Loucy (cell line): ENCODE data around the gene CAPN14.

Experiments
- H2AFZ ChIP-seq: fragments of 200-600 bp; sonication (generic); 2 replicates; pipeline ENCODE4 v1.6.0; 2016; ENCODE audit warnings: antibody characterized with exemption, mild to moderate bottlenecking, low read length, moderate library complexity
- H3F3A ChIP-seq: fragments of 200-600 bp; 2 replicates; pipeline ENCODE4 v1.6.0; 2016; ENCODE audit warnings: antibody characterized with exemption, low read depth, mild to moderate bottlenecking
- H3K27me3 ChIP-seq: fragments of 200-600 bp; sonication (generic); 2 replicates; pipeline ENCODE4 v1.6.1; 2014; ENCODE audit warnings: low read length, mild to moderate bottlenecking; ENCODE audit not compliant: insufficient read depth, poor library complexity, severe bottlenecking
- H3K36me3 ChIP-seq: fragments of 200-600 bp; sonication (generic); 2 replicates; pipeline ENCODE4 v1.6.1; 2016; ENCODE audit warnings: low read length; ENCODE audit not compliant: insufficient read depth
- H3K4me1 ChIP-seq: fragments of 200-600 bp; sonication (generic); 2 replicates; pipeline ENCODE4 v1.5.1; 2014; ENCODE audit warnings: low read length, mild to moderate bottlenecking; ENCODE audit not compliant: insufficient read depth, poor library complexity, severe bottlenecking
- H3K4me2 ChIP-seq: fragments of 200-600 bp; sonication (generic); 2 replicates; pipeline ENCODE4 v1.6.0; 2014; ENCODE audit warnings: antibody characterized with exemption, low read length, low read depth, mild to moderate bottlenecking; ENCODE audit not compliant: poor library complexity, severe bottlenecking
- H3K4me3 ChIP-seq: fragments of 200-600 bp; sonication (generic); 2 replicates; pipeline ENCODE4 v1.5.1; 2014; ENCODE audit warnings: low read length, mild to moderate bottlenecking, mixed read lengths; ENCODE audit not compliant: poor library complexity, severe bottlenecking
- H3K79me2 ChIP-seq: fragments of 200-600 bp; sonication (generic); 2 replicates; pipeline ENCODE4 v1.6.1; 2014; ENCODE audit warnings: low read length; ENCODE audit not compliant: insufficient read depth
- H3K9ac ChIP-seq: fragments of 200-600 bp; sonication (generic); 2 replicates; pipeline ENCODE4 v1.6.0; 2014; ENCODE audit warnings: mild to moderate bottlenecking, low read depth, low read length, moderate library complexity; ENCODE audit not compliant: poor library complexity, severe bottlenecking
- H3K9me2 ChIP-seq: fragments of 200-600 bp; sonication (generic); replicated peaks from 2 replicates; pipeline ENCODE4 v1.6.1; 2016; ENCODE audit warnings: low read depth, low read length, mixed read lengths
- H3K9me3 ChIP-seq: fragments of 200-600 bp; sonication (generic); 2 replicates; pipeline ENCODE4 v1.6.1; 2014; ENCODE audit warnings: mild to moderate bottlenecking, antibody characterized with exemption, low read length, low read depth; ENCODE audit not compliant: insufficient read depth
- H4K20me1 ChIP-seq: fragments of 200-600 bp; sonication (generic); 2 replicates; pipeline ENCODE4 v1.6.0; 2014; ENCODE audit warnings: antibody characterized with exemption, low read length, mild to moderate bottlenecking; ENCODE audit not compliant: insufficient read depth, poor library complexity, severe bottlenecking
- EZH2phosphoT487 ChIP-seq: fragments of 200-600 bp; IDR thresholded peaks from 2 replicates; pipeline ENCODE4 v1.6.1; 2018; ENCODE audit warnings: antibody characterized with exemption, mild to moderate bottlenecking, moderate library complexity, borderline replicate concordance
- TF ChIP-seq, protein P1 (sequence below): fragments of 200-600 bp; sonication (generic); conservative IDR thresholded peaks from 2 replicates; pipeline ENCODE4 v1.5.1; 2014; ENCODE audit warnings: mild to moderate bottlenecking, antibody characterized with exemption, low read length

Gene CAPN14

DNA sequence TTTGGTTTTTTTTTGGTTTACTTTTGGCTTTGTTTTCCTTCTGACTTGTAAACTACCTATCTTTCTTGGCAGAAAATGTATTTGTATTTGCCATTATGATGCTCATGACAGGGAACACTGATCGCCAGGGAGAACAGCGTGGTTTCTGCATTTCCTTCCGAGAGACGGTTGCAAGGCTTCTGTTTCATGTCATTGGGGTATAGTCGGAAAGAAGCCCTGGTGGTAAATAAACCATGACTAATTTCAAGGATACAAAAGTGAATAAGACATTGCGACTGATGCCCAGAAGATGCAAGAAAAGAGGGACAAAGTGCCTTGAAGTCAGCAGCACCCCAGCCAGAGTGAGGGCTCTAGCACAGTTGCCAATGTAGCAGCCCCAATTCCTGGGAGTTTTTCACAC lies 4.2 kb upstream of the CAPN14 start:
- Histone ChIP-seq H3F3A (no peaks in the 10 kb centered on the region), H3K79me2 (no peaks in the 10 kb centered on the region), H3K36me3 (no peaks in the 10 kb centered on the region), H2AFZ (no peak overlapping the region), H4K20me1 (no peaks in the 10 kb centered on the region), H3K4me1 (peaks cover 28% of the 10 kb centered on the region), H3K27me3 (no peaks in the 10 kb centered on the region), H3K9me3 (no peaks in the 10 kb centered on the region), H3K9me2 (no peaks in the 10 kb centered on the region), H3K4me2 (no peak overlapping the region), H3K4me3 (no peak overlapping the region), H3K9ac (no peak overlapping the region)
- TF ChIP-seq, protein P1, sequence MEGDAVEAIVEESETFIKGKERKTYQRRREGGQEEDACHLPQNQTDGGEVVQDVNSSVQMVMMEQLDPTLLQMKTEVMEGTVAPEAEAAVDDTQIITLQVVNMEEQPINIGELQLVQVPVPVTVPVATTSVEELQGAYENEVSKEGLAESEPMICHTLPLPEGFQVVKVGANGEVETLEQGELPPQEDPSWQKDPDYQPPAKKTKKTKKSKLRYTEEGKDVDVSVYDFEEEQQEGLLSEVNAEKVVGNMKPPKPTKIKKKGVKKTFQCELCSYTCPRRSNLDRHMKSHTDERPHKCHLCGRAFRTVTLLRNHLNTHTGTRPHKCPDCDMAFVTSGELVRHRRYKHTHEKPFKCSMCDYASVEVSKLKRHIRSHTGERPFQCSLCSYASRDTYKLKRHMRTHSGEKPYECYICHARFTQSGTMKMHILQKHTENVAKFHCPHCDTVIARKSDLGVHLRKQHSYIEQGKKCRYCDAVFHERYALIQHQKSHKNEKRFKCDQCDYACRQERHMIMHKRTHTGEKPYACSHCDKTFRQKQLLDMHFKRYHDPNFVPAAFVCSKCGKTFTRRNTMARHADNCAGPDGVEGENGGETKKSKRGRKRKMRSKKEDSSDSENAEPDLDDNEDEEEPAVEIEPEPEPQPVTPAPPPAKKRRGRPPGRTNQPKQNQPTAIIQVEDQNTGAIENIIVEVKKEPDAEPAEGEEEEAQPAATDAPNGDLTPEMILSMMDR, result no peak
- no peak for TF ChIP-seq EZH2phosphoT487

GRCh38 chr2:31219131-31219969 lies 2.0 kb upstream of the CAPN14 start:
- no peak overlapping the region for H2AFZ ChIP-seq
- H3K36me3 ChIP-seq, result no peaks in the 10 kb centered on the region
- H3K4me2 ChIP-seq, result no peak overlapping the region
- no peaks in the 10 kb centered on the region for H3F3A ChIP-seq
- H3K4me1 ChIP-seq, result peaks cover 49% of the 10 kb centered on the region
- no peak overlapping the region for H3K4me3 ChIP-seq
- no peaks in the 10 kb centered on the region for H3K9me2 ChIP-seq
- no peak for TF ChIP-seq EZH2phosphoT487
- TF ChIP-seq, protein P1, result no peak
- H3K9ac ChIP-seq, result no peak overlapping the region
- H4K20me1 ChIP-seq, result no peaks in the 10 kb centered on the region
- H3K9me3 ChIP-seq, result no peaks in the 10 kb centered on the region
- no peaks in the 10 kb centered on the region for H3K79me2 ChIP-seq
- no peaks in the 10 kb centered on the region for H3K27me3 ChIP-seq

GRCh38 chr2:31216734-31217133 lies 581 bp downstream of the CAPN14 start:
- TF ChIP-seq, protein P1, result no peak
- TF ChIP-seq EZH2phosphoT487, result no peak
- Histone ChIP-seq H3K79me2 (no peaks in the 10 kb centered on the region), H2AFZ (no peak overlapping the region), H3K4me2 (peak overlapping the region; percentile 7), H3K4me3 (no peak overlapping the region), H3K9ac (no peak overlapping the region), H3K36me3 (no peaks in the 10 kb centered on the region), H3K9me3 (no peaks in the 10 kb centered on the region), H3F3A (no peaks in the 10 kb centered on the region), H3K9me2 (no peaks in the 10 kb centered on the region), H4K20me1 (no peaks in the 10 kb centered on the region), H3K4me1 (peaks cover 62% of the 10 kb centered on the region), H3K27me3 (no peaks in the 10 kb centered on the region)
